GM18909 (cell line): Measurements from ENCODE around the gene ZBTB32.
A peak's percentile ranks its signal among the peaks of the same experiment; 100 is the strongest.

ENCODE experiments used
- ATAC-seq: cut with Tn5 transposase; IDR thresholded peaks from one replicate; pipeline ENCODE4 v1.9.1; 2021; ENCODE audit warnings: mild to moderate bottlenecking; ENCODE audit not compliant: unreplicated experiment, poor library complexity

The ZBTB32 gene

GRCh38 chr19:35733180-35734125, 29.1 kb downstream of the ZBTB32 start:
- ATAC-seq = no peak

- ATAC-seq = no peak
Measured at GRCh38 chr19:35734273-35734672, 29.9 kb downstream of the ZBTB32 start.

GRCh38 chr19:35734889-35735288, 30.5 kb downstream of the ZBTB32 start:
- no peak for ATAC-seq

- ATAC-seq = no peak
Measured at GRCh38 chr19:35736913-35737886, 32.8 kb downstream of the ZBTB32 start.

GRCh38 chr19:35738021-35738886, 33.9 kb downstream of the ZBTB32 start:
- no peak for ATAC-seq

GRCh38 chr19:35738887-35739229, 34.5 kb downstream of the ZBTB32 start:
- ATAC-seq = no peak

- no peak for ATAC-seq
Measured at GRCh38 chr19:35739275-35740107, 35.1 kb downstream of the ZBTB32 start.

- peak; percentile 25 for ATAC-seq
Measured at GRCh38 chr19:35740108-35740422, 35.7 kb downstream of the ZBTB32 start.

- ATAC-seq = peak; percentile 65
Measured at GRCh38 chr19:35740423-35741202, 36.3 kb downstream of the ZBTB32 start.

GRCh38 chr19:35741203-35741515, 36.8 kb downstream of the ZBTB32 start:
- ATAC-seq = no peak

GRCh38 chr19:35742121-35742724, 37.9 kb downstream of the ZBTB32 start, which contains the start of gene IGFLR1:
Gene IGFLR1 (minus strand): TSS chr19:35742452. CDS start chr19:35741180, 1,272 bp downstream.
- ATAC-seq = no peak

- ATAC-seq = no peak
Measured at GRCh38 chr19:35743640-35744429, 39.5 kb downstream of the ZBTB32 start.

GRCh38 chr19:35744430-35745327, 40.3 kb downstream of the ZBTB32 start:
- ATAC-seq = peak; percentile 31

GRCh38 chr19:35745328-35746086, 41.1 kb downstream of the ZBTB32 start, which contains the start of the genes PSENEN and U2AF1L4:
Gene PSENEN (plus strand): TSS chr19:35745651. CDS start chr19:35745931, 280 bp downstream.
Gene U2AF1L4 (minus strand): TSS chr19:35745418. CDS start chr19:35745391, 27 bp downstream.
- no peak for ATAC-seq

GRCh38 chr19:35746087-35746462, 41.7 kb downstream of the ZBTB32 start:
- no peak for ATAC-seq

- ATAC-seq = no peak
Measured at GRCh38 chr19:35746531-35746930, 42.2 kb downstream of the ZBTB32 start.
